ENCODE measurements around the gene OR1L4. TPM values are rescaled to one million over a fixed set of nuclear protein-coding genes. Genes with fewer than 3 reads are reported as not detected.

The OR1L4 gene, protein sequence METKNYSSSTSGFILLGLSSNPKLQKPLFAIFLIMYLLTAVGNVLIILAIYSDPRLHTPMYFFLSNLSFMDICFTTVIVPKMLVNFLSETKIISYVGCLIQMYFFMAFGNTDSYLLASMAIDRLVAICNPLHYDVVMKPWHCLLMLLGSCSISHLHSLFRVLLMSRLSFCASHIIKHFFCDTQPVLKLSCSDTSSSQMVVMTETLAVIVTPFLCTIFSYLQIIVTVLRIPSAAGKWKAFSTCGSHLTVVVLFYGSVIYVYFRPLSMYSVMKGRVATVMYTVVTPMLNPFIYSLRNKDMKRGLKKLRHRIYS
- total RNA-seq, result not detected
- polyA plus RNA-seq (2013, experiment 1 of 2), result not detected
- polyA plus RNA-seq (2013, experiment 2 of 2), result not detected
- long read RNA-seq, experiment 1, result 0 reads
- long read RNA-seq, experiment 2, result 0 reads
- long read RNA-seq, experiment 3, result 0 reads
- long read RNA-seq, experiment 4, result 0 reads

DNA sequence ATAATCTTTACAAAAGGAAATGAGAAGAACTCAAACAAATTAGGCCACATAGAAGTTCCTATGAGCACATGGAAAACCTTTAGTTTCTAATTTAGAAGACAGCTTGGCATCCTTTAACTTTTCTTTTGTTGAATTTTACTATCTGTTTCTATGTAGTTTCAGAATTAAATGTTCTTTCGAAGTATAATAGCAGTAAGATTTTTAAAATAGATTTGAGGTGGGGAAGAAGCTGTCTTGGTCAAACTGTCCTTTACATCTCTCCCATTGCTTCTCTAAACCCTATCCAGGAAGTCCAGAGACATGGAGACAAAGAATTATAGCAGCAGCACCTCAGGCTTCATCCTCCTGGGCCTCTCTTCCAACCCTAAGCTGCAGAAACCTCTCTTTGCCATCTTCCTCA, at the start of gene OR1L4:
TSS of gene OR1L4 (plus strand) at position 301 of the 400 bp plus-strand sequence. CDS start at position 301, 0 bp downstream.
- H3K27ac Mint-ChIP-seq, result no peak within 1 kb of the TSS
- no peaks in the 10 kb centered on the region for H3K4me1 Mint-ChIP-seq
- Histone ChIP-seq H3K4me3 (ENCODE audit: low read length) (no peak within 1 kb of the TSS), H3K36me3 (ENCODE audit: control insufficient read depth, insufficient read depth, low read length) (no peaks in the 10 kb centered on the region), H3K9ac (ENCODE audit: extremely low read depth, low read length, poor library complexity, severe bottlenecking) (no peak within 1 kb of the TSS), H3K27me3 (ENCODE audit: control insufficient read depth, insufficient read depth, low read length, poor library complexity, severe bottlenecking) (no peaks in the 10 kb centered on the region), H3K9me3 (ENCODE audit: control insufficient read depth, low read length) (peaks cover 46% of the 10 kb centered on the region), H3K27ac (ENCODE audit: low read depth, low read length) (no peak within 1 kb of the TSS), H3K4me1 (ENCODE audit: control insufficient read depth, insufficient read depth, low read length) (no peaks in the 10 kb centered on the region)
- H3K36me3 Mint-ChIP-seq (ENCODE audit: low read depth), result no peaks in the 10 kb centered on the region
- no peaks in the 10 kb centered on the region for H3K27me3 Mint-ChIP-seq (ENCODE audit: insufficient read depth)
- WGBS, 2 experiments (ENCODE audit: insufficient coverage in 1 of 2, insufficient read length in 1 of 2), result 86% methylated on average over 1 of the region's 1 CpG; no CpG with 5 or more reads in 1 of the 2 experiments
- H3K9me3 Mint-ChIP-seq, result peaks cover 75% of the 10 kb centered on the region
- TF ChIP-seq, protein P1, sequence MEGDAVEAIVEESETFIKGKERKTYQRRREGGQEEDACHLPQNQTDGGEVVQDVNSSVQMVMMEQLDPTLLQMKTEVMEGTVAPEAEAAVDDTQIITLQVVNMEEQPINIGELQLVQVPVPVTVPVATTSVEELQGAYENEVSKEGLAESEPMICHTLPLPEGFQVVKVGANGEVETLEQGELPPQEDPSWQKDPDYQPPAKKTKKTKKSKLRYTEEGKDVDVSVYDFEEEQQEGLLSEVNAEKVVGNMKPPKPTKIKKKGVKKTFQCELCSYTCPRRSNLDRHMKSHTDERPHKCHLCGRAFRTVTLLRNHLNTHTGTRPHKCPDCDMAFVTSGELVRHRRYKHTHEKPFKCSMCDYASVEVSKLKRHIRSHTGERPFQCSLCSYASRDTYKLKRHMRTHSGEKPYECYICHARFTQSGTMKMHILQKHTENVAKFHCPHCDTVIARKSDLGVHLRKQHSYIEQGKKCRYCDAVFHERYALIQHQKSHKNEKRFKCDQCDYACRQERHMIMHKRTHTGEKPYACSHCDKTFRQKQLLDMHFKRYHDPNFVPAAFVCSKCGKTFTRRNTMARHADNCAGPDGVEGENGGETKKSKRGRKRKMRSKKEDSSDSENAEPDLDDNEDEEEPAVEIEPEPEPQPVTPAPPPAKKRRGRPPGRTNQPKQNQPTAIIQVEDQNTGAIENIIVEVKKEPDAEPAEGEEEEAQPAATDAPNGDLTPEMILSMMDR (conservative IDR thresholded peaks at IDR 0.05), result no peak
- DNase-seq, result no peak
- no peak within 1 kb of the TSS for H3K4me3 Mint-ChIP-seq

DNA sequence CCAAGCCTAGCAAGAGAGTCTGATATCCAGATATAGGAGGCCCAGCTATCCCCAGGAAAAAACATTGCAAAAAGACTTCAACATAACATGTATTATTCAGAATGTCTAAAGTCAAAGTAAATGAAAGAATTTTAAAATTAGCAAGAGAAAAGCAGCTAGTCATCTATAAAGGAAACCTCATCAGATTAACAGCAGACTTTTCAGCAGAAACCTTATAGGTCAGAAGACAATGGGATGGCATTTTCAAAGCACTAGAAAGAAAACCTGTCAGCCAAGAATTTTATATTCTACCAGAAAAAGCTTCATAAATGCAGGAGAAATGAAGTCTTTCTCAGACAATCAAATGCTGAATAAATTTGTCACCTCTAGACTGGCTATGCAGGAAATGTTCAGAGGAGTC, 38.9 kb upstream of the OR1L4 start:
- TF ChIP-seq, protein P1 (conservative IDR thresholded peaks at IDR 0.05), result no peak
- Histone ChIP-seq H3K4me3 (ENCODE audit: low read length) (no peak overlapping the region), H3K9me3 (ENCODE audit: control insufficient read depth, low read length) (peaks cover 58% of the 10 kb centered on the region), H3K36me3 (ENCODE audit: control insufficient read depth, insufficient read depth, low read length) (no peaks in the 10 kb centered on the region), H3K9ac (ENCODE audit: extremely low read depth, low read length, poor library complexity, severe bottlenecking) (no peak overlapping the region), H3K4me1 (ENCODE audit: control insufficient read depth, insufficient read depth, low read length) (no peaks in the 10 kb centered on the region), H3K27ac (ENCODE audit: low read depth, low read length) (no peak overlapping the region), H3K27me3 (ENCODE audit: control insufficient read depth, insufficient read depth, low read length, poor library complexity, severe bottlenecking) (no peaks in the 10 kb centered on the region)
- Mint-ChIP-seq H3K4me1 (no peaks in the 10 kb centered on the region), H3K27me3 (ENCODE audit: insufficient read depth) (no peaks in the 10 kb centered on the region), H3K4me3 (no peak overlapping the region), H3K9me3 (peaks cover 74% of the 10 kb centered on the region), H3K27ac (no peak overlapping the region), H3K36me3 (ENCODE audit: low read depth) (no peaks in the 10 kb centered on the region)
- no peak for DNase-seq

DNA sequence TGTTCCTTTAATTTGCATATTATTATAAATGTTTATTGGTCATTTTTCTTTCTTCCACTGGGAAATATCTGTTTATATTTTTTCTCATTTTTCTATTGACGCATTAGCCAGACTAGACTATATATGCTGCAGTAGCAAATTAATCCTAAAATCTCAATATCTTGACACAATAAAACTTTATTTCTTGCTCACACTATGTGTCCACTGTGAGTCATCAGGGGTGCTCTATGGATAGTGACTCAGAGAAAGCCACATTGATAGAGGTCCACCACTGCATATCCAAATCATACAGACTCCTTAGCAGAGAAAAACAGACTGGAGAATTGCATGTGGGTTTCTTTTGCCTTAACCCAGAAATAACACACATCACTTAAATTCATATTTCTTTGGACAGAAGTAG, 28.1 kb upstream of the OR1L4 start:
- H3K36me3 Mint-ChIP-seq (ENCODE audit: low read depth), result no peaks in the 10 kb centered on the region
- TF ChIP-seq, protein P1 (conservative IDR thresholded peaks at IDR 0.05), result no peak

More for the DNA sequence above, 28.1 kb upstream of the OR1L4 start:
- Histone ChIP-seq H3K27me3 (ENCODE audit: control insufficient read depth, insufficient read depth, low read length, poor library complexity, severe bottlenecking) (no peaks in the 10 kb centered on the region), H3K4me1 (ENCODE audit: control insufficient read depth, insufficient read depth, low read length) (no peaks in the 10 kb centered on the region), H3K4me3 (ENCODE audit: low read length) (no peak overlapping the region), H3K9me3 (ENCODE audit: control insufficient read depth, low read length) (peaks cover 36% of the 10 kb centered on the region), H3K9ac (ENCODE audit: extremely low read depth, low read length, poor library complexity, severe bottlenecking) (no peak overlapping the region), H3K36me3 (ENCODE audit: control insufficient read depth, insufficient read depth, low read length) (no peaks in the 10 kb centered on the region), H3K27ac (ENCODE audit: low read depth, low read length) (no peak overlapping the region)
- Mint-ChIP-seq H3K4me3 (no peak overlapping the region), H3K27me3 (ENCODE audit: insufficient read depth) (no peaks in the 10 kb centered on the region), H3K4me1 (no peaks in the 10 kb centered on the region), H3K9me3 (peaks cover 60% of the 10 kb centered on the region), H3K27ac (no peak overlapping the region)
- no peak for DNase-seq
- 100% methylated on average over 1 of the region's 1 CpG; no CpG with 5 or more reads in 1 of the 2 experiments for WGBS, 2 experiments (ENCODE audit: insufficient coverage in 1 of 2, insufficient read length in 1 of 2)
